ENCODE measurements around the gene HAPSTR1.

HAPSTR1 gene

GRCh38 chr16:9113707-9114106 is 22.3 kb downstream of the HAPSTR1 start:
- Histone ChIP-seq H3K4me3 (replicated peaks; ENCODE audit: insufficient read depth, low read length) (no peak overlapping the region), H3K27me3 (ENCODE audit: insufficient read depth, poor library complexity, severe bottlenecking) (no peaks in the 10 kb centered on the region), H3K27ac (replicated peaks) (peak overlapping the region; percentile 4; the same call in 1 of the 2 replicates)
- TF ChIP-seq SPI1 (IDR thresholded peaks at IDR 0.05; ENCODE audit: borderline replicate concordance, low read depth): no peak
- TF ChIP-seq POLR2AphosphoS5 (IDR thresholded peaks at IDR 0.05; ENCODE audit: low read depth): no peak
- no peak for DNase-seq (ENCODE audit: low read depth in 1 of 2, low spot score in 1 of 2)

DNA sequence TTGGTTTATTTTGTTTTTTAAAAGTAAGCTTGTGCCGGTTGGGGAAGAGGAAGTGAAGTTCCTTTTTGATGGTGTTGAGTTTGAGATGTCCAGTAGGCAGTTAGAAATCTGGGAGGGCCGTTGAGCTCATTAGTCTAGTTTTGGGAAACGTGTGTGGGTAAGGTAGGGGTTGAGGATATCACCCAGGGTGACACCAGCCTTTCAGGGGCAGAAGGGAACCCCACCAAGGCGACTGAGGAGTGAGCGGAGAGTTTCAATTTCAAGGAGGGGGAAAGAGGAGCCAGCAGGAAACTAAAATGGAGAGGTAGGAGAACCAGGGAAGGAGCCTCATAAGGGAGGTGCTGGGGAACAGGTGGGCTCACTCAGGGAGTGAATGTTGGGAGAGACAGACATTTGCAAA is 22.7 kb downstream of the HAPSTR1 start:
- no peak overlapping the region for H3K4me3 ChIP-seq (replicated peaks; ENCODE audit: insufficient read depth, low read length)
- TF ChIP-seq SPI1 (IDR thresholded peaks at IDR 0.05; ENCODE audit: borderline replicate concordance, low read depth) (peak; percentile 85), POLR2AphosphoS5 (IDR thresholded peaks at IDR 0.05; ENCODE audit: low read depth) (0 out of 2 replicates have a peak, but pooled peaks have one; percentile 21), CTCF (IDR thresholded peaks at IDR 0.05; ENCODE audit: insufficient read depth, low read length) (no peak)
- peak overlapping the region; percentile 4; the same call in 1 of the 2 replicates for H3K27ac ChIP-seq (replicated peaks)
- no peaks in the 10 kb centered on the region for H3K27me3 ChIP-seq (ENCODE audit: insufficient read depth, poor library complexity, severe bottlenecking)
- DNase-seq (ENCODE audit: low read depth in 1 of 2, low spot score in 1 of 2): no peak

DNA sequence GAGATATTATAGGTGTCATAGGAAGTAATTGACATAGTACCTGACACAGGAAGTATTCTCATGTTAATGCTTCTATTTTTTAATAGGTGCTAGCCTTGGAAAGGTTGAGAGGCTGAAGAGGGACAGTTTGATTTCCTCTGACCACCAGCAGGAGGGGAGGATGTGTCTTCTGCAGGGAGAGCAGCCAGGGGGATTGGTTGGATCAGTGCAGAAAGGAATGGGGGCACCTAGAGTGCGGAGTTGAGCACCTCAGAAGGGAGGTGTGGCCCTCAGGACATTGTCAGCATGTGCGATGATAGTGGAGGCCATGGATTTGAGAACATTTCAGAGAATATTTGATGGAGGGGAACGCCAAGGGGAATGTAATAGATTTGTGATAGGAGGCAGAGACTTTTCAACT is 23.4 kb downstream of the HAPSTR1 start:
- H3K4me3 ChIP-seq (replicated peaks; ENCODE audit: insufficient read depth, low read length): no peak overlapping the region

DNA sequence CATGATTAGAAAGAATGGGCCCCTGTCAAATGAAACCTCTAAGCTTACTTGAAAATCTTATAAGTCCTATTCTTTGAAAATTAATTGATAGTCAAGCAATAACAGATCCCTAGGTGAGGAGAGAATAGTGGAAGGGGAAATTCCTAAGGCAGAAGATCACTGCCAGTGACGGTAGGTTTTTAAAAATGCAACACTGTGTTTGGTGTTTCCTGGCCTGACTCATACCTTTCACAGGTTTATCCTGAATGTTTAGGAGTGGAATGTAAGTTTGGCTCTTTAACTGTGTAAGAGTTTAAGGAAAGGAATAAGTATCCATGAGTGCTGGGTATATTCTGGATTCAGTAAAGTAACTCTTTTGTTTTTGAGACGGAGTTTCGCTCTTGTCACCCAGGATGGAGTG is 23.8 kb downstream of the HAPSTR1 start:
- no peak overlapping the region for H3K4me3 ChIP-seq (replicated peaks; ENCODE audit: insufficient read depth, low read length)
- no peak for DNase-seq (ENCODE audit: low read depth in 1 of 2, low spot score in 1 of 2)
- TF ChIP-seq, protein P1, sequence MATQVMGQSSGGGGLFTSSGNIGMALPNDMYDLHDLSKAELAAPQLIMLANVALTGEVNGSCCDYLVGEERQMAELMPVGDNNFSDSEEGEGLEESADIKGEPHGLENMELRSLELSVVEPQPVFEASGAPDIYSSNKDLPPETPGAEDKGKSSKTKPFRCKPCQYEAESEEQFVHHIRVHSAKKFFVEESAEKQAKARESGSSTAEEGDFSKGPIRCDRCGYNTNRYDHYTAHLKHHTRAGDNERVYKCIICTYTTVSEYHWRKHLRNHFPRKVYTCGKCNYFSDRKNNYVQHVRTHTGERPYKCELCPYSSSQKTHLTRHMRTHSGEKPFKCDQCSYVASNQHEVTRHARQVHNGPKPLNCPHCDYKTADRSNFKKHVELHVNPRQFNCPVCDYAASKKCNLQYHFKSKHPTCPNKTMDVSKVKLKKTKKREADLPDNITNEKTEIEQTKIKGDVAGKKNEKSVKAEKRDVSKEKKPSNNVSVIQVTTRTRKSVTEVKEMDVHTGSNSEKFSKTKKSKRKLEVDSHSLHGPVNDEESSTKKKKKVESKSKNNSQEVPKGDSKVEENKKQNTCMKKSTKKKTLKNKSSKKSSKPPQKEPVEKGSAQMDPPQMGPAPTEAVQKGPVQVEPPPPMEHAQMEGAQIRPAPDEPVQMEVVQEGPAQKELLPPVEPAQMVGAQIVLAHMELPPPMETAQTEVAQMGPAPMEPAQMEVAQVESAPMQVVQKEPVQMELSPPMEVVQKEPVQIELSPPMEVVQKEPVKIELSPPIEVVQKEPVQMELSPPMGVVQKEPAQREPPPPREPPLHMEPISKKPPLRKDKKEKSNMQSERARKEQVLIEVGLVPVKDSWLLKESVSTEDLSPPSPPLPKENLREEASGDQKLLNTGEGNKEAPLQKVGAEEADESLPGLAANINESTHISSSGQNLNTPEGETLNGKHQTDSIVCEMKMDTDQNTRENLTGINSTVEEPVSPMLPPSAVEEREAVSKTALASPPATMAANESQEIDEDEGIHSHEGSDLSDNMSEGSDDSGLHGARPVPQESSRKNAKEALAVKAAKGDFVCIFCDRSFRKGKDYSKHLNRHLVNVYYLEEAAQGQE (IDR thresholded peaks at IDR 0.05; ENCODE audit: insufficient replicate concordance, low read depth): no peak
- TF ChIP-seq CTCF (IDR thresholded peaks at IDR 0.05; ENCODE audit: insufficient read depth, low read length): no peak
- TF ChIP-seq GABPA (IDR thresholded peaks at IDR 0.05; ENCODE audit: low read depth): no peak

More for the DNA sequence above, 23.4 kb downstream of the HAPSTR1 start:
- no peak for DNase-seq (ENCODE audit: low read depth in 1 of 2, low spot score in 1 of 2)
- TF ChIP-seq, protein P1 (IDR thresholded peaks at IDR 0.05; ENCODE audit: insufficient replicate concordance, low read depth): no peak
- TF ChIP-seq CTCF (IDR thresholded peaks at IDR 0.05; ENCODE audit: insufficient read depth, low read length): no peak
- Histone ChIP-seq H3K27me3 (ENCODE audit: insufficient read depth, poor library complexity, severe bottlenecking) (no peaks in the 10 kb centered on the region), H3K27ac (replicated peaks) (no peak overlapping the region)

More for the DNA sequence above, 23.8 kb downstream of the HAPSTR1 start:
- Histone ChIP-seq H3K27ac (replicated peaks) (no peak overlapping the region), H3K27me3 (ENCODE audit: insufficient read depth, poor library complexity, severe bottlenecking) (no peaks in the 10 kb centered on the region)

Measured in HL-60 (cell line).